Medulla oblongata (tissue), 1 donor: Measurements from ENCODE around the gene PRPF8.
A peak's percentile ranks its signal among the peaks of the same experiment; 100 is the strongest.

Experiments used
- DNase-seq: peaks from one replicate; pipeline ENCODE4 v3.0.0-alpha.2; 2015; ENCODE audit errors: extremely low spot score

The PRPF8 gene

GRCh38 chr17:1645207-1646171 lies 39.2 kb downstream of the PRPF8 start, which contains the start of gene SCARF1:
SCARF1 (minus strand) TSS chr17:1645732; CDS start chr17:1645697, 35 bp downstream.
- peak; percentile 45 for DNase-seq

GRCh38 chr17:1644493-1645206 lies 40.0 kb downstream of the PRPF8 start:
- no peak for DNase-seq

- no peak for DNase-seq
Measured at GRCh38 chr17:1643999-1644492, 40.6 kb downstream of the PRPF8 start.

GRCh38 chr17:1643293-1643998 lies 41.2 kb downstream of the PRPF8 start:
- DNase-seq = no peak

- DNase-seq = no peak
Measured at GRCh38 chr17:1641065-1641403, 43.6 kb downstream of the PRPF8 start.

- peak; percentile 39 for DNase-seq
Measured at GRCh38 chr17:1640329-1641064, 44.2 kb downstream of the PRPF8 start.

GRCh38 chr17:1639549-1640180 lies 45.0 kb downstream of the PRPF8 start:
- no peak for DNase-seq

GRCh38 chr17:1638624-1639300 lies 45.9 kb downstream of the PRPF8 start:
- no peak for DNase-seq

GRCh38 chr17:1638171-1638590 lies 46.5 kb downstream of the PRPF8 start:
- DNase-seq = peak; percentile 46

- DNase-seq = no peak
Measured at GRCh38 chr17:1636732-1637285, 47.9 kb downstream of the PRPF8 start.

- no peak for DNase-seq
Measured at GRCh38 chr17:1635675-1636465, 48.8 kb downstream of the PRPF8 start.

- DNase-seq = no peak
Measured at GRCh38 chr17:1634841-1635650, 49.6 kb downstream of the PRPF8 start.

GRCh38 chr17:1630662-1631061 lies 54.0 kb downstream of the PRPF8 start:
- no peak for DNase-seq

GRCh38 chr17:1629504-1630310 lies 55.0 kb downstream of the PRPF8 start:
- peak; percentile 77 for DNase-seq

- DNase-seq = peak; percentile 97
Measured at GRCh38 chr17:1628856-1629503, 55.7 kb downstream of the PRPF8 start.

- DNase-seq = peak; percentile 91
Measured at GRCh38 chr17:1627982-1628855, 56.4 kb downstream of the PRPF8 start, which contains the start of gene SLC43A2. SLC43A2 (minus strand) TSS chr17:1628834; CDS start chr17:1627874, 960 bp downstream.
